PC-9 (cell line): ENCODE measurements around the gene DYRK4.

Experiments
- EZH2 ChIP-seq: fragments of 200-600 bp; sonication (generic); IDR thresholded peaks from 2 replicates; pipeline ENCODE4 v1.8.0; 2017; ENCODE audit warnings: antibody characterized with exemption, low read depth
- TF ChIP-seq, protein P1 (sequence below): fragments of 200-600 bp; sonication (generic); conservative IDR thresholded peaks from 2 replicates; pipeline ENCODE4 v1.6.1; 2017; ENCODE audit warnings: mixed run types, antibody characterized with exemption, mild to moderate bottlenecking, moderate library complexity

DNA sequence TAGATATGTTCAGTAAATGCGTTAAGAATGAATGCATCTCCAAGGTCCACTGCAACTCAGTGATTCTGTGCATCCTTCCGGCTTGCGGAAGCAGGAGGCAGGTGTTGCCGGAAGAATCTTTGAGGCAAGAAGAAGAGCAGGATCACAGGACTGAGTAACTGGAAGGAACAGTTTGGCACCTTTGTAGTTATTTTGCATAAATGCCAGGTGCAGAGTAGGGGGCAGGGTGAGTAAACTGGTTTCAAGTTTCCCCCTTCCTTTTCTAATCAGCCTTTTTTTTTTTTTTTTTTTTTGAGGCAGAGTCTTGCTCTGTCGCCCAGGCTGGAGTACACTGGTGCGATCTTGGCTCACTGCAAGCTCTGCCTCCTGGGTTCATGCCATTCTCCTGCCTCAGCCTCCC is 22.3 kb downstream of the DYRK4 start:
- no peak for TF ChIP-seq EZH2
- TF ChIP-seq, protein P1, sequence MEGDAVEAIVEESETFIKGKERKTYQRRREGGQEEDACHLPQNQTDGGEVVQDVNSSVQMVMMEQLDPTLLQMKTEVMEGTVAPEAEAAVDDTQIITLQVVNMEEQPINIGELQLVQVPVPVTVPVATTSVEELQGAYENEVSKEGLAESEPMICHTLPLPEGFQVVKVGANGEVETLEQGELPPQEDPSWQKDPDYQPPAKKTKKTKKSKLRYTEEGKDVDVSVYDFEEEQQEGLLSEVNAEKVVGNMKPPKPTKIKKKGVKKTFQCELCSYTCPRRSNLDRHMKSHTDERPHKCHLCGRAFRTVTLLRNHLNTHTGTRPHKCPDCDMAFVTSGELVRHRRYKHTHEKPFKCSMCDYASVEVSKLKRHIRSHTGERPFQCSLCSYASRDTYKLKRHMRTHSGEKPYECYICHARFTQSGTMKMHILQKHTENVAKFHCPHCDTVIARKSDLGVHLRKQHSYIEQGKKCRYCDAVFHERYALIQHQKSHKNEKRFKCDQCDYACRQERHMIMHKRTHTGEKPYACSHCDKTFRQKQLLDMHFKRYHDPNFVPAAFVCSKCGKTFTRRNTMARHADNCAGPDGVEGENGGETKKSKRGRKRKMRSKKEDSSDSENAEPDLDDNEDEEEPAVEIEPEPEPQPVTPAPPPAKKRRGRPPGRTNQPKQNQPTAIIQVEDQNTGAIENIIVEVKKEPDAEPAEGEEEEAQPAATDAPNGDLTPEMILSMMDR, result no peak
